ENCODE measurements around the gene AGXT2.

- TF ChIP-seq CSDC2 (CRISPR knock-in tag; IDR thresholded peaks at IDR 0.05) (no peak), ESRRG (CRISPR knock-in tag; IDR thresholded peaks at IDR 0.05) (no peak), ZFP30 (CRISPR knock-in tag; IDR thresholded peaks at IDR 0.05) (no peak), ISL1 (CRISPR knock-in tag; IDR thresholded peaks at IDR 0.05) (no peak)
- TF ChIP-seq, protein P1, sequence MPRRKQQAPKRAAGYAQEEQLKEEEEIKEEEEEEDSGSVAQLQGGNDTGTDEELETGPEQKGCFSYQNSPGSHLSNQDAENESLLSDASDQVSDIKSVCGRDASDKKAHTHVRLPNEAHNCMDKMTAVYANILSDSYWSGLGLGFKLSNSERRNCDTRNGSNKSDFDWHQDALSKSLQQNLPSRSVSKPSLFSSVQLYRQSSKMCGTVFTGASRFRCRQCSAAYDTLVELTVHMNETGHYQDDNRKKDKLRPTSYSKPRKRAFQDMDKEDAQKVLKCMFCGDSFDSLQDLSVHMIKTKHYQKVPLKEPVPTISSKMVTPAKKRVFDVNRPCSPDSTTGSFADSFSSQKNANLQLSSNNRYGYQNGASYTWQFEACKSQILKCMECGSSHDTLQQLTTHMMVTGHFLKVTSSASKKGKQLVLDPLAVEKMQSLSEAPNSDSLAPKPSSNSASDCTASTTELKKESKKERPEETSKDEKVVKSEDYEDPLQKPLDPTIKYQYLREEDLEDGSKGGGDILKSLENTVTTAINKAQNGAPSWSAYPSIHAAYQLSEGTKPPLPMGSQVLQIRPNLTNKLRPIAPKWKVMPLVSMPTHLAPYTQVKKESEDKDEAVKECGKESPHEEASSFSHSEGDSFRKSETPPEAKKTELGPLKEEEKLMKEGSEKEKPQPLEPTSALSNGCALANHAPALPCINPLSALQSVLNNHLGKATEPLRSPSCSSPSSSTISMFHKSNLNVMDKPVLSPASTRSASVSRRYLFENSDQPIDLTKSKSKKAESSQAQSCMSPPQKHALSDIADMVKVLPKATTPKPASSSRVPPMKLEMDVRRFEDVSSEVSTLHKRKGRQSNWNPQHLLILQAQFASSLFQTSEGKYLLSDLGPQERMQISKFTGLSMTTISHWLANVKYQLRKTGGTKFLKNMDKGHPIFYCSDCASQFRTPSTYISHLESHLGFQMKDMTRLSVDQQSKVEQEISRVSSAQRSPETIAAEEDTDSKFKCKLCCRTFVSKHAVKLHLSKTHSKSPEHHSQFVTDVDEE (CRISPR knock-in tag; IDR thresholded peaks at IDR 0.05), result no peak
Observed at GRCh38 chr5:35052838-35053237, 5.1 kb upstream of the AGXT2 start.
